Central memory CD4-positive, alpha-beta T cell (primary cell): ENCODE data around the gene WDR59.
A peak's percentile ranks its signal among the peaks of the same experiment; 100 is the strongest.
"Not testable (repeated sequence)": the region's sequence is repeated elsewhere in the genome, so short reads cannot be mapped to it uniquely, and the experiment has no call there.

ENCODE experiments used
- DNase-seq: peaks from one replicate; pipeline ENCODE4 v3.0.0; 2022

The WDR59 gene

GRCh38 chr16:75012380-75013081, 27.6 kb upstream of the WDR59 start:
- DNase-seq = no peak

DNA sequence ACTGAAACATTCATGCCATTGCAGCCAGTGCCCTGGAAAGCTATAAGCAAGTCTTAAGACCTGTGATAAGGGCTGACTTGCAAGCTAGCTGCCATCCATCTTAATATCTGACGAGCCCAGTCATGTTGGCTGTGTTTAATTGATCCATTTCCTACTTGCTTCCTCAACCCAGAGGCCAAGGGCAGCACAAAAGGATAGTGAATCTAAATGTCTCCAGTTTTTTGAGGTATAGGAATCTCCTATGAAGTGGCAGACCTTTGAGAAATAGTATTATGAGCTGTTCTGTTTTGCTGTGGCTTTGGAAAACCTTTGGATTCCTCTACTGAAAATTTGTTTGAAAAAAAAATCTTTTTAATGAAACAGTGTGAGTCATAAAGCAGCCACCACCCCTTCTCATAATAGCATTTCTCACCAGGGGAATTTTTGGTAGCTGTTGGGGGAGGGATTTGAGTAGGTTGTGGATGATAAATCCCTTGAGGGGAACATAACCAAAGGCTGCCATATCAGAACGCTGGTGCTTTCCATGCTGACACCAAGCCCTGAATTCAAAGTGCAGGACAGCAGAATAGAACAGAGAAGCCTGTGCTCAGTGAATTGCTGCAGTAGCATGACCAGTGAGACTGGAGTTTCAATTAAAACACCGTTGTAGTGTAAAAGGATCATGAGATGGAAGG, 26.8 kb upstream of the WDR59 start:
- DNase-seq = peak; percentile 25

DNA sequence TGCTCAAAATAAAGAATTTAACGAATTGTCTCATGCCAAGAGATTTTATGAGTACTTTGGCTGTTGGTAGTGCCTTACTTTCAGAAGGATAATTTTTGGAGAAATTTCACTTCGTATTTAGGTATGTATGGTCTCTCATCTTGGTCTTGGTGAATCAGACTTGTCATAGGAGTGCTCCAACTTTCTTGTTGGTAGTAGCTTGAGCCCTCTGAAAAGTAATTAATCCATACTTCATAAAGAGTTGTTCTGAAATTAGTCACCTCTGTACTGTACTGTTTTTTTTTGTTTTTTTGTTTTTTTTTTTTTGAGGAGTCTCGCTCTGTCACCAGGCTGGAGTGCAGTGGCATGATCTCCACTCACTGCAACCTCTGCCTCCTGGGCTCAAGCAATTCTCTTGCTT, 25.5 kb upstream of the WDR59 start:
- DNase-seq = no peak

GRCh38 chr16:75007443-75007842, 22.5 kb upstream of the WDR59 start:
- DNase-seq = no peak

DNA sequence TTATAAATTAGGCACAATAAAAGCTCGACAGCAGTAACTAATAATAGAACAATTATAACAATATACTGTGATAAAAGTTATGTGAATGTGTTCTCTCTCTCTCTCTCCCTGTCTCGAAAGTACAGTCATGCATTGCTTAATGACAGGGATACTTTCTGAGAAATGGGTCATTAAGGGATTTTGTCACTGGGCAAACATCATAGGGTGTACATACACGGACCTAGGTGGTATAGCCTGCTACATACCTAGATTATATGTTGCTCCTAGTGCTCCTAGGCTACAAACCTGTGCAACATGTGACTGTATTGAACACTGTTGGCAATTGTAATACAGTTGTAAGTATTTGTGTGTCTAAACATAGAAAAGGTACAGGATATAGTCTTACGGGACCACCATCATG, 20.8 kb upstream of the WDR59 start:
- no peak for DNase-seq

- no peak for DNase-seq
These were observed 19.5 kb upstream of the WDR59 start for GRCh38 chr16:75004460-75004859.

DNA sequence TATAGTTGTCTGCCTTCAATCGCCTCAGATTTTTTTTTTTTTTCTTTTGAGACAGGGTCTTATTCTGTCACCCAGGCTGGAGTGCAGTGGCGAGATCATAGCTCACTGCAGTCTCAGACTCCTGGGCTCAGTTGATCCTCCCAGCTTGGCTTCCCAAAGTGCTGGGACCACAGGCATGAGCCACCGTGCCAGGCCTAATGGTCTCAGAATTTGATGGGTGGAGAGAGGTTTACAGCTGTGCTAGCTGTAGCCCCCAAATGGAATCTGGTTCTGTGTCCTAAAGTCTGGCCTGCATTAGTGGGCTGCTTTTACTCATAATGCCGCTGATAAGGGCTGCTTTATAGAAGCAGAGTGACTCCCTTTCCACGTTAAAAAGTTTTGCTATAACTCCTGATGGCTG, 19.0 kb upstream of the WDR59 start:
- DNase-seq = no peak

DNA sequence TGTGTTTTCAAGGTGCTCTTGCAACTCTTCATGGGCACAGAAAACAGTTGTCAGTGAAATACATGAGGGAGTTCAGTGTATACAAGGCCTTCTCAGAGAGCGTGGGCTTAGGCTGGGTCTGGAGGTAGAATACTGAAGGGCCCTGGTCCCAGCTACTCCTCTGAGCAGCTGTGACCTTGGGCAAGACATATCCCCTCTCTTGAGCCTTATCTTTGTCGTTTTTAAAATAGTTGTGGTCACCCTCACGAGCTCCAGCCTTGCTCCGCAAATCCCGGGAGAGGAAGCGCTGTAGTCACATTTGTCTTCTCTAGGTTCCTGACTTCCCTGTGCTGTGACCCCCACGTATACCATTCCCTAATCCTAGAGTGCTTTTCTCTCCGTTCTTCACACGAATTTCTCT, 17.6 kb upstream of the WDR59 start:
- DNase-seq = no peak

DNA sequence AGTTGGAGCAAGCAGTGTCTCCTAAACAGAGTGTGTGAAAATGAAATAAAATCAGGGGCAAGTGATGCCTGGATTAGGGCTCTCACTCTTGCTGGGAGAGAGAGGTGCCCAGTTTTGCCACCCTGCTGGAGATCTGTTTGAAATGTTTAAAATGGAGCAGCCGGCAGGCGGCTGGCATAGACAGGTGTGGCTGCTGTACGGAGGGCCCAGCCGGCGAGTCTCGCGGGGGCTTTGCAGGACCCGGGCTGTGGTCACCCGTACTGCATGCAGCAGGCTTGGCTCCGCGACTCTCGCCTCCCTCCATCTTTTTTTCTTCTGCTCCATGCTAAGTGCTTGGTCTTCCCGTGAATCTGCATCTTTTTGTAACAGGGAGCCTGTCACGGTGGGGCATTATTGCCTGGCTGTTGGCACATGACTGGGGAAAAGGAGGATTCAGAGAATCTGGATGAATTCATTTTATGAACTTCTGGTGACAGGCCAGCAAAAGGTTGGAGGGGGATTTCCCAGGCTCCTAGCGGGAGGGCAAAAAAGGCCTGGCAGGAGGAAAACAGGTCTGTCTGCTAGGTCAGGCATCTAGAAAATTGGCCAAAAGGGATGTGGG, 15.7 kb upstream of the WDR59 start:
- DNase-seq = no peak

- peak; percentile 65 for DNase-seq
These were observed 14.9 kb upstream of the WDR59 start for GRCh38 chr16:74999609-75000480.

DNA sequence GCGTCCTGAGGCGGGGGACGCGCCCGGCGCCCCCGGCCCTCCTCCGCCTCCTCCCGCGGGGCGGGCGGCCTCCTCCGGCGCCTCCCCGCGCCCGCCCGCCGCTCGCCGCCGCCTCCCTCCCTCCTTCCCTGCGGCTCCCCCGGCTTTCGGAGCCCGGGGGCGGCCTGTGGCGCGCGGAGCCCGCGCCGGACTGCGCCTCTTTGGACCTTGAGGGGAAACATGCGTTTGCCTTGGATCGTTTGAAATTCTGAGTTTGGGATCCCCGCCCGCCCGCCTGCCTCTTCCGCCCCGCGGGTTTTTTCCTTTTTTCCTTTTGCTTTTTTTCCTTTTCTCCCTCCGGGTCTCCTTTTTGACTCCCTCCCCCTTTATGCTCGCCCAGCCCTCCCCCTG, 14.3 kb upstream of the WDR59 start:
- no peak for DNase-seq

GRCh38 chr16:74998481-74999218, 13.7 kb upstream of the WDR59 start, which contains the start of gene ZNRF1:
Gene ZNRF1 (plus strand): TSS chr16:74999024. CDS start chr16:74999672, 648 bp downstream.
- DNase-seq = peak; percentile 64

DNA sequence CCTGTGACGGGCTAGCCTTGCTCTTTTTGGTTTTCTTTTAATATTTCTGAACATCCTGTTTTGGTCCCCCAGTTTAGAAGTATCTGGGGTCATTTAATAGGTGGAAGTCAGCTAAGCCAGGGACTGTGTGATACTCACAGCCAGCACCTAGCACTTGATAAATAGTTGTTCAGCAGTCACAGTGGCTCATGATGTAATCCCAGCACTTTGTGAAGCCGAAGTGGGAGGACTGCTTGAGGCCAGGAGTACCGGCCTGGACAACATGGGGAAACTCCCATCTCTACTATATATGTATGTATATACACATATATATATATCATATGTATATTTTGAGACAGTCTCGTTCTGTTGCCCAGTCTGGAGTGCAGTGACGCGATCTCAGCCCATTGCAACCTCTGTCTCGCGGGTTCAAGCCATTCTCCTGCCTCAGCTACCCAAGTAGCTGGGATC, 12.1 kb upstream of the WDR59 start:
- DNase-seq = no peak

DNA sequence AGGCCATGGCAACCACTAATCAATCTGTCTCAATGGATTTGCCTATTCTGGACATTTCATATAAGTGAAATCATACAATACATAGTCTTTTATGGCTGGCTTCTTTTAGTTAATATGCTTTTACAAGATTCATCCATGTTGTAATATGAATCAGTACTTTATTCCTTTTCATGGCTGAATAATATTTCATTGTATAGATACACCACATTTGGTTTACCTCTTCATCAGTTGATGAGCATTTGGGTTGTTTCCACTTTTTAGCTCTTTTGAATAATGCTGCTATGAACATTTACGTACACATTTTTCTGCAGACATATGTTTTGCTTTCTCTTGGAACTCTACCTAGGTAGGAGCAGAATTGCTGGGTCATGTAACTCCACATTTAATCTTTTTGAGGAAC, 11.1 kb upstream of the WDR59 start:
- DNase-seq = no peak

GRCh38 chr16:74991593-74992403, 6.9 kb upstream of the WDR59 start:
- DNase-seq = no peak

- no peak for DNase-seq
These were observed 6.3 kb upstream of the WDR59 start for GRCh38 chr16:74991268-74991592.

DNA sequence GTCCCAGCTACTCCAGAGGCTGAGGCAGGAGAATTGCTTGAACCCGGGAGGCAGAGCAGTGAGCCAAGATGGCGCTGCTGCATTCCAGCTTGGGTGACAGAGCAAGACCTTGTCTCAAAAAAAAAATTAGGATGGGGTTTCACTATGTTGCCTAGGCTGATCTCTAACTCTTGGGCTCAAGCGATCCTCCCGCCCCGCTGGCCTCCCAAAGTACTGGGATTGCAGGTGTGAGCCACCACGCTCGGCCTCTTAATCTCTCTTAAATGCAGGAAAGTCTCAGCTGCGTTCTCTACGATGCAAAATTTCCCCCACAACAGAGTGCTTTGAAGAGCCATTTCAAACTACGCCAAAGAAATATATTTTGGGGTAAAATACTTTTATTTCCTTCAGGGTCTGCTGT, 5.9 kb upstream of the WDR59 start:
- no peak for DNase-seq

DNA sequence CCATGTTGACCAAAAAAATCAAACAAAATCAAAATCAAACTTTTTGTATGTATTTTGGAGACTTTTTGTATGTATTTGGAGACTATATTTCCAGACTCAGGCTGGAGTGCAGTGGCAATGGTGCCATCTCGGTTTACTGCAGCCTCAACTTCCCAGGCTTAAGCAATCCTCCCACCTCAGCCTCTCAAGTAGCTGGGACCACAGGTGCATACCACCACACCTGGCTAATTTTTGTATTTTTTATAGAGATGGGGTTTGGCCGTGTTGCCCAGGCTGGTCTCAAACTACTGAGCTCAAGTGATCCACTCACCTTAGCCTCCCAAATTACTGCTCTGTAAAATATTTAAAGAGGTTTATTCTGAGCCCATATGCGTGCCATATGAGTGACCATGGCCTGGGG, 4.9 kb upstream of the WDR59 start:
- not testable (repeated sequence) for DNase-seq

DNA sequence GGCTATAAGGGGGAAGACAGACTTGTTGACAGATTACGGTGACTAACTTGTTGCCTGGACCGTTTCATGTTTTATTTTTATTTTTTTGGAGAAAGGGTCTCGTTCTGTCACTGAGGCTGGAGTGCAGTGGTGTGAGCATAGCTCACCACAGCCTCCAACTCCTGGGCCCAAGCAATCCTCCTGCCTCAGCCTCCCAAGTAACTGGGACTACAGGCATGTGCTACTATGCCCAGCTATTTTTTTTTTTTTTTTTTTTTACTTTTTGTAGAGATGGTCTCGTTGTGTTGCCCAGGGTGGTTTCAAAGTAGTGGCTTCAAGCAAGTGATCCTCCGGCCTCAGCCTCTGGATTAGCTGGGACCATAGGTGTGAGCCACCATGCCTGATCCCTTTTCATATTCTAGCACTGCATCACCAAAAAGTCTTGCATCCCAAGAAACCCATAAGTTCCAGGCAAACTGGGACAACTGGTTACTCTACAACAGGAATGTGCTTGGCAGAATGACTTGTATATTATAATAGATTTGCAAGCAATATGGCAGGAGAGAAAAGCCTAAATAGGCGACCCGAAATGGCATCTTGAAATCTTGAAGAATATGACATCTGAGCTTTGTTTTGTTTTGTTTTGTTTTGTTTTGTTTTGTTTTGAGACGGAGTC, 2.2 kb upstream of the WDR59 start:
- DNase-seq = no peak

GRCh38 chr16:74984194-74984528, 762 bp downstream of the WDR59 start:
- no peak for DNase-seq

GRCh38 chr16:74982256-74982655, 2.7 kb downstream of the WDR59 start:
- DNase-seq = no peak
